Vagina (tissue), 2 donors: ENCODE results near the gene CEP70.

Source experiments
- POLR2A ChIP-seq, 2 donors: fragments of 450-650 bp; IDR thresholded peaks; one replicate each; pipeline ENCODE4 v1.6.1; 2017; ENCODE audit warnings: antibody characterized with exemption in 2 of 2, mild to moderate bottlenecking in 2 of 2, moderate library complexity in 2 of 2
- TF ChIP-seq, protein P1 (sequence below), 3 experiments: fragments of 450-650 bp in 2 of 3; fragments of 200-600 bp in 1 of 3; sonication (generic) in 1 of 3; IDR thresholded peaks; one replicate each; pipeline ENCODE4 v1.5.1; 2017 to 2019; ENCODE audit warnings: antibody characterized with exemption in 3 of 3, mild to moderate bottlenecking in 2 of 3, moderate library complexity in 2 of 3

DNA sequence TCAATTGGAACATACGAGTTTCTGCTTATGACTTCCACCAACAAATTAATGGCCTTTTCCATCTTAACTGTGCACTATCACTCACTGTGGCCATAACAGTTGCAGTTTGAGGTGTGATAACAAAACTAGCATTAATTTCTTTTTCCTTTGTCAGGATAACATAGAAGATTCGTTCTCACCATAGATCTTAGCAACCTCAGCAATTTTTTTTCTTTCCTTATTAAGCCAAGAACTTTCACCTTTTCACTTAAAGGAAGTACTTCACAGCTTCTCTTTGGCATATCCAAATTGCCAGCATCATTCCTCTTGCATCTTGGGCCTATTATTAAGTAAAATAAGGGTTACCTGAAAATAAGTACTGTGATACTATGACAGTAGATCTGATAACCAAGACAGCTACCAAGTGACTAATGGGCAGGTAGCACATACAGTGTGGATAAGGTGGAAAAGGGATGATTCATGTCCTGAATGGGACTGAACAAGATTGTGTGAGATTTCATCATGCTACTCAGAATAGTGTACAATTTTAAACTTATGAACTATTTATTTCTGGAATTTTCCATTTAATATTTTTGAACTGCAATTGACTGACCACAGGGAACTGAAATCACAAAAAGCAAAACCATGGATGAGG, 46.6 kb downstream of the CEP70 start:
- TF ChIP-seq, protein P1, sequence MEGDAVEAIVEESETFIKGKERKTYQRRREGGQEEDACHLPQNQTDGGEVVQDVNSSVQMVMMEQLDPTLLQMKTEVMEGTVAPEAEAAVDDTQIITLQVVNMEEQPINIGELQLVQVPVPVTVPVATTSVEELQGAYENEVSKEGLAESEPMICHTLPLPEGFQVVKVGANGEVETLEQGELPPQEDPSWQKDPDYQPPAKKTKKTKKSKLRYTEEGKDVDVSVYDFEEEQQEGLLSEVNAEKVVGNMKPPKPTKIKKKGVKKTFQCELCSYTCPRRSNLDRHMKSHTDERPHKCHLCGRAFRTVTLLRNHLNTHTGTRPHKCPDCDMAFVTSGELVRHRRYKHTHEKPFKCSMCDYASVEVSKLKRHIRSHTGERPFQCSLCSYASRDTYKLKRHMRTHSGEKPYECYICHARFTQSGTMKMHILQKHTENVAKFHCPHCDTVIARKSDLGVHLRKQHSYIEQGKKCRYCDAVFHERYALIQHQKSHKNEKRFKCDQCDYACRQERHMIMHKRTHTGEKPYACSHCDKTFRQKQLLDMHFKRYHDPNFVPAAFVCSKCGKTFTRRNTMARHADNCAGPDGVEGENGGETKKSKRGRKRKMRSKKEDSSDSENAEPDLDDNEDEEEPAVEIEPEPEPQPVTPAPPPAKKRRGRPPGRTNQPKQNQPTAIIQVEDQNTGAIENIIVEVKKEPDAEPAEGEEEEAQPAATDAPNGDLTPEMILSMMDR (IDR thresholded peaks at IDR 0.05) = no peak
- no peak for TF ChIP-seq POLR2A (IDR thresholded peaks at IDR 0.05)
